IPS-15b (cell line): ENCODE data around the gene BCL2L14.

Experiments used
- H3K27me3 ChIP-seq: one replicate; pipeline ENCODE4 v1.6.1; 2013; ENCODE audit warnings: low read length; ENCODE audit not compliant: control insufficient read depth, insufficient read depth
- H3K36me3 ChIP-seq: one replicate; pipeline ENCODE4 v1.6.1; 2013; ENCODE audit warnings: low read length; ENCODE audit not compliant: control insufficient read depth, insufficient read depth
- H3K4me1 ChIP-seq: one replicate; pipeline ENCODE4 v1.6.1; 2013; ENCODE audit warnings: mild to moderate bottlenecking, low read length; ENCODE audit not compliant: control insufficient read depth, insufficient read depth
- H3K4me3 ChIP-seq: one replicate; pipeline ENCODE4 v1.5.1; 2013; ENCODE audit warnings: low read depth, low read length
- H3K9ac ChIP-seq: one replicate; pipeline ENCODE4 v1.6.1; 2013; ENCODE audit warnings: low read depth, mild to moderate bottlenecking, low read length
- H3K9me3 ChIP-seq: one replicate; pipeline ENCODE4 v1.6.1; 2013; ENCODE audit warnings: mild to moderate bottlenecking, low read length; ENCODE audit not compliant: control insufficient read depth, insufficient read depth

Gene BCL2L14

GRCh38 chr12:12068751-12069150, 2.0 kb upstream of the BCL2L14 start:
- Histone ChIP-seq H3K9me3 (no peaks in the 10 kb centered on the region), H3K9ac (no peak overlapping the region), H3K4me1 (peaks cover 11% of the 10 kb centered on the region), H3K4me3 (no peak overlapping the region), H3K27me3 (no peaks in the 10 kb centered on the region), H3K36me3 (no peaks in the 10 kb centered on the region)

DNA sequence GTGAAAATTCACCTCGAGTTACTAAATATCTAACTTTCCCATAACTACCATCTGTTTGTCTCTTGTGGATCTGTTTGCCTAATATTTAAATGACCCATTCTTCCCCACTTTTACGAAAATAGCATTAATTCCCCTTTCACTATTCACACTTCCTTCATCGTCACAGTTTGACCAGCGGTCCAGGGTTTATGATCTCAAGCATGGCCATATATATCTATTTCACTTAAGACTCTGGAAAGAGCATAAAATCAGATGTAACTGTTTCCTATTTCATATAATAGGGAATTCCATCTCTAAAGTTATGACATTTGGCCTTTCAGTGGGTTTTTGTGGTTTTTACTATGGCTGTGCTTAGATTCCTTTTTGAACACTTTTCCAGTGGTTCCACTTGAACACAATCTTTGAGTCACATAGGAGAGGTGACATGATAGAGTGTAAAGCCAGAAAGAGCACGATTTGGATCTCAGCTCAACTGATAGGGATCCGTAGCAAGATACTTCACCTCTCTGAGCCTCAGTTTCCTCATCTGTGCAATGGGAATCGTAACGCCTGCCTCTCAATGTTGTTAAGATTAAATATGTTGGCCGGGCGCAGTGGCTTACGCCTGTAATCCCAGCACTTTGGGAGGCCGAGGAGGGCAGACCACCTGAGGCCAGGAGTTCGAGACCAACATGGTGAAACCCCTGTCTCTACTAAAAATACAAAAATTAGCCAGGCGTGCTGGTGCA, 754 bp upstream of the BCL2L14 start:
- H3K27me3 ChIP-seq, result no peaks in the 10 kb centered on the region
- no peaks in the 10 kb centered on the region for H3K36me3 ChIP-seq
- no peaks in the 10 kb centered on the region for H3K9me3 ChIP-seq

GRCh38 chr12:12072064-12072760, 1.5 kb downstream of the BCL2L14 start:
- Histone ChIP-seq H3K27me3 (no peaks in the 10 kb centered on the region), H3K36me3 (no peaks in the 10 kb centered on the region), H3K4me1 (peaks cover 11% of the 10 kb centered on the region), H3K9me3 (no peaks in the 10 kb centered on the region), H3K4me3 (no peak overlapping the region), H3K9ac (no peak overlapping the region)

More for the DNA sequence above, 754 bp upstream of the BCL2L14 start:
- Histone ChIP-seq H3K4me3 (no peak overlapping the region), H3K9ac (no peak overlapping the region), H3K4me1 (peaks cover 11% of the 10 kb centered on the region)

- Histone ChIP-seq H3K36me3 (no peaks in the 10 kb centered on the region), H3K27me3 (no peaks in the 10 kb centered on the region), H3K4me3 (no peak overlapping the region), H3K9me3 (no peaks in the 10 kb centered on the region), H3K9ac (no peak overlapping the region), H3K4me1 (peaks cover 3% of the 10 kb centered on the region)
These were observed 8.6 kb downstream of the BCL2L14 start for GRCh38 chr12:12079291-12079690.

- Histone ChIP-seq H3K9ac (no peak overlapping the region), H3K4me1 (peaks cover 6% of the 10 kb centered on the region), H3K9me3 (no peaks in the 10 kb centered on the region), H3K27me3 (no peaks in the 10 kb centered on the region), H3K36me3 (no peaks in the 10 kb centered on the region), H3K4me3 (no peak overlapping the region)
These were observed 11.2 kb downstream of the BCL2L14 start for GRCh38 chr12:12081836-12082497.

DNA sequence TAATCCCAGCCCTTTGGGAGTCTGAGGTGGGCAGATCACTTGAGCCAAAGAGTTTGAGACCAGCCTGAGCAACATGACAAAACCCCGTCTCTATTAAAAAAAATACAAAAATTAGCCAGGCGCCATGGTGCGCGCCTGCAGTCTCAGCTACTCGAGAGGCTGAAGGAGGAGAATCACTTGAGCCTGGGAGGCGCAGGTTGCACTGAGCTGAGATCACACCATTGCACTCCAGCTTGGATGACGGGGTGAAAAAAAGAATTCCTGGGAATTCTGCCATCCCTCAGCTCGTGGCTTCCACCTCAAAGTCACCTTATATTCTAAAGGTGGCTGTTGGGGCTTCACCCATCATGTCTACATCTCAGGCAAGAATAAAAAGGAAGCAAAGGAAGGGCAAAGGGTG, 12.9 kb downstream of the BCL2L14 start:
- no peak overlapping the region for H3K4me3 ChIP-seq
- H3K27me3 ChIP-seq, result no peaks in the 10 kb centered on the region
- no peaks in the 10 kb centered on the region for H3K9me3 ChIP-seq
- H3K4me1 ChIP-seq, result peaks cover 14% of the 10 kb centered on the region
- H3K36me3 ChIP-seq, result no peaks in the 10 kb centered on the region
- no peak overlapping the region for H3K9ac ChIP-seq

GRCh38 chr12:12086362-12086761, 15.6 kb downstream of the BCL2L14 start:
- Histone ChIP-seq H3K4me3 (no peak overlapping the region), H3K9ac (no peak overlapping the region), H3K27me3 (no peaks in the 10 kb centered on the region), H3K9me3 (no peaks in the 10 kb centered on the region), H3K4me1 (peaks cover 14% of the 10 kb centered on the region), H3K36me3 (no peaks in the 10 kb centered on the region)

DNA sequence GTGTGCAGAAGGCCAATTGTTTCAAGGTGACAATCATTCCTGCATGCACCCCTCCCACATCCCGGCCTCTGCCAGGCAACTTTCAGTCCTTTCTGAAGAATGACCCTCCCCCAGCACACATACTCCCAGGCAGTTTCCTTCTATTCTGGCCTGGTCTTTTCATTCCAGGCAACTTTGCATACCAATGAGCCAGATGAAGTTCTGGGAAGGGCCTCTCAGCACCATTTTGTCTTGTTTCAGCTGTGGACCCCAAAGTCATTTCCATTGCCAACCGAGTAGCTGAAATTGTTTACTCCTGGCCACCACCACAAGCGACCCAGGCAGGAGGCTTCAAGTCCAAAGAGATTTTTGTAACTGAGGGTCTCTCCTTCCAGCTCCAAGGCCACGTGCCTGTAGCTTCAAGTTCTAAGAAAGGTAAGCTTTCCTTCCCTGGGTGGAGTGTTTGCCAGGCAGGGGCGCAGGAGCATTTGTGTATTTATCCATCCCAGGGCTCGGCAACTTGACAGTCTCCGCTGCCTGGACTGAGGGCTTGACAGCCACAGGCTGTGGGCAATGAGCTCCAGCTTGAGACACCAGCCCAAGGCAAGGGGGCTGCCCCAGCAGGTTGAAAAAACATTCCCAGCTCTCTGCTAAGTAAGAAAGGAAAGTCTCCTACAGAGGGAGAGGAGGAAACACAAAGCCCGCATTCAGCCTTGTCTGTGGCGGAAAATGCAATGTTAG, 16.4 kb downstream of the BCL2L14 start:
- H3K9me3 ChIP-seq, result no peaks in the 10 kb centered on the region
- no peaks in the 10 kb centered on the region for H3K27me3 ChIP-seq
- H3K36me3 ChIP-seq, result no peaks in the 10 kb centered on the region
- peaks cover 14% of the 10 kb centered on the region for H3K4me1 ChIP-seq
- H3K4me3 ChIP-seq, result no peak overlapping the region
- H3K9ac ChIP-seq, result no peak overlapping the region

GRCh38 chr12:12087693-12088034, 16.9 kb downstream of the BCL2L14 start:
- H3K4me3 ChIP-seq, result no peak overlapping the region
- no peaks in the 10 kb centered on the region for H3K9me3 ChIP-seq
- no peaks in the 10 kb centered on the region for H3K36me3 ChIP-seq
- H3K27me3 ChIP-seq, result no peaks in the 10 kb centered on the region
- H3K9ac ChIP-seq, result no peak overlapping the region
- H3K4me1 ChIP-seq, result peaks cover 14% of the 10 kb centered on the region

DNA sequence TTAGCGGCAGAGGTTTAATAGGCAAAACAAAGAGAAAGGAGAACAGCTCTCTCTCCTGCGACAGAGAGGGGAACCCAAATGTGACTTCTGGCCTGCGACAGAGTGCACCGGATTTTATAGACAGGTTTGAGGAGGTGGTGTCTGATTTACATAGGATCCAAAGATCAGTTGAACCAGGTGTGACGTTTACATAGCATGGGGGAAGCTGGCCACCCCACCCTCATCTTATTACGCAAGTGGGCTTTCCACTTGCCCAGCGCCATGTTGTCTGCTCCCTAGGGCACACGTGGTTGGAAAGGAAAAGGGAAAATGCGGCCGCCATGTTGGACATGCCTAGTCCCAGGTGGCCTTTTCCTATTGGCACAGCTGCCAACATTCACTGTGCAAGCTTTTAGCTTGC, 17.4 kb downstream of the BCL2L14 start:
- H3K4me1 ChIP-seq, result peaks cover 14% of the 10 kb centered on the region
- no peak overlapping the region for H3K9ac ChIP-seq
- H3K9me3 ChIP-seq, result no peaks in the 10 kb centered on the region
- no peaks in the 10 kb centered on the region for H3K27me3 ChIP-seq
- H3K4me3 ChIP-seq, result no peak overlapping the region
- H3K36me3 ChIP-seq, result no peaks in the 10 kb centered on the region

DNA sequence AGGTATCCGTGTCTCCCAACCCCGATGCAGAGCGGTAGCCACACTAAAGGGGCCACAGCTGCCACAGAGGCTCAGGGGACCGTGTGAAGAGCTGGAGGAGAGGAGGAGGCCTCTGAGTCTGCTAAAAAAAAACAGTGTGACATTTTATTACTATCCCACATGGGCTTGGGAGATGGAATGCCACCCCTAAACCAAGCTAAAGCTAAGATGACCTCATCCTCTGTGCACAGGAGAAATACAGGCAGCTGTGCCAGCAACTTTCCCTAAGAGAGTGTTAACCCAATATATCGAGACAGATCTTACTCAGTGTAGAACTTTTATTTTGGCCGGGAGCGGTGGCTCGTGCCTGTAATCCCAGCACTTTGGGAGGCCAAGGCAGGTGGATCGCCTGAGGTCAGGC, 18.0 kb downstream of the BCL2L14 start:
- no peaks in the 10 kb centered on the region for H3K36me3 ChIP-seq
- H3K4me1 ChIP-seq, result peaks cover 14% of the 10 kb centered on the region
- H3K9me3 ChIP-seq, result no peaks in the 10 kb centered on the region
- H3K9ac ChIP-seq, result no peak overlapping the region
- no peaks in the 10 kb centered on the region for H3K27me3 ChIP-seq
- H3K4me3 ChIP-seq, result no peak overlapping the region
